Neuronal stem cell (in vitro differentiated cells): Measurements from ENCODE around the gene HSFX4.
"Not testable (repeated sequence)": the region's sequence is repeated elsewhere in the genome, so short reads cannot be mapped to it uniquely, and the experiment has no call there.

Source experiments
- DNase-seq: peaks from one replicate; pipeline ENCODE4 v3.0.0-alpha.2; 2013; ENCODE audit warnings: low spot score
- H2AFZ ChIP-seq: one replicate; pipeline ENCODE4 v1.6.1; 2013; ENCODE audit warnings: mild to moderate bottlenecking, low read length, inconsistent platforms
- H2AK5ac ChIP-seq: 2 replicates; pipeline ENCODE4 v1.6.1; 2013; ENCODE audit warnings: low read depth, mild to moderate bottlenecking, inconsistent platforms, low read length, moderate library complexity, mixed read lengths
- H2BK120ac ChIP-seq: 2 replicates; pipeline ENCODE4 v1.6.1; 2013; ENCODE audit warnings: low read depth, mild to moderate bottlenecking, inconsistent platforms, low read length, moderate library complexity, mixed read lengths
- H2BK12ac ChIP-seq: one replicate; pipeline ENCODE4 v1.6.1; 2013; ENCODE audit warnings: low read length, inconsistent platforms
- H2BK15ac ChIP-seq: 2 replicates; pipeline ENCODE4 v1.6.1; 2013; ENCODE audit warnings: mild to moderate bottlenecking, low read length, inconsistent platforms, mixed read lengths
- H2BK5ac ChIP-seq: one replicate; pipeline ENCODE4 v1.6.1; 2013; ENCODE audit warnings: inconsistent platforms, mild to moderate bottlenecking, low read length, moderate library complexity
- H3K14ac ChIP-seq: one replicate; pipeline ENCODE4 v1.6.1; 2013; ENCODE audit warnings: low read length, inconsistent platforms
- H3K18ac ChIP-seq: 2 replicates; pipeline ENCODE4 v1.6.1; 2013; ENCODE audit warnings: low read length, inconsistent platforms
- H3K23ac ChIP-seq: 2 replicates; pipeline ENCODE4 v1.6.1; 2013; ENCODE audit warnings: low read depth, mild to moderate bottlenecking, mixed read lengths, low read length, inconsistent platforms; ENCODE audit not compliant: poor library complexity
- H3K27ac ChIP-seq: replicated peaks from 3 replicates; pipeline ENCODE4 v1.5.1; 2013; ENCODE audit warnings: low read length, inconsistent platforms
- H3K27me3 ChIP-seq, 3 experiments: 2 replicates each; pipeline ENCODE4 v1.6.1; 2013; ENCODE audit warnings: low read length in 3 of 3, mild to moderate bottlenecking in 2 of 3, inconsistent platforms in 1 of 3, low read depth in 1 of 3, mixed read lengths in 1 of 3, moderate library complexity in 1 of 3; ENCODE audit not compliant: control insufficient read depth in 3 of 3, insufficient read depth in 3 of 3
- H3K36me3 ChIP-seq, 2 donors: replicated peaks in 1 of 2; 2 replicates each; pipeline ENCODE4 v1.6.1; 2013; ENCODE audit warnings: low read length in 2 of 2; ENCODE audit not compliant: control insufficient read depth in 2 of 2, insufficient read depth in 2 of 2
- H3K4ac ChIP-seq: 2 replicates; pipeline ENCODE4 v1.6.1; 2013; ENCODE audit warnings: inconsistent platforms, mild to moderate bottlenecking, low read length, moderate library complexity
- H3K4me1 ChIP-seq, 2 donors: 1 replicate in 1 of 2; 2 replicates in 1 of 2; pipeline ENCODE4 v1.6.1; 2013; ENCODE audit warnings: low read length in 2 of 2, low read depth in 1 of 2; ENCODE audit not compliant: control insufficient read depth in 2 of 2, insufficient read depth in 1 of 2
- H3K4me2 ChIP-seq: one replicate; pipeline ENCODE4 v1.6.1; 2013; ENCODE audit warnings: mild to moderate bottlenecking, low read length, inconsistent platforms; ENCODE audit not compliant: insufficient read depth, poor library complexity, severe bottlenecking
- H3K4me3 ChIP-seq, 2 donors: 2 replicates each; pipeline ENCODE4 v1.5.1; 2013; ENCODE audit warnings: low read length in 2 of 2, mild to moderate bottlenecking in 2 of 2, inconsistent platforms in 1 of 2, moderate library complexity in 1 of 2
- H3K79me1 ChIP-seq: one replicate; pipeline ENCODE4 v1.6.1; 2013; ENCODE audit warnings: low read depth, mild to moderate bottlenecking, inconsistent platforms, low read length, moderate library complexity
- H3K9ac ChIP-seq: one replicate; pipeline ENCODE4 v1.6.1; 2013; ENCODE audit warnings: mild to moderate bottlenecking, low read depth, low read length, inconsistent platforms; ENCODE audit not compliant: poor library complexity
- H3K9me3 ChIP-seq, 2 donors: replicated peaks in 1 of 2; 2 replicates each; pipeline versions ENCODE3 to v1.6.1; 2013; ENCODE audit warnings: low read length in 2 of 2, mild to moderate bottlenecking in 2 of 2, inconsistent platforms in 1 of 2, low read depth in 1 of 2, mixed read lengths in 1 of 2, moderate library complexity in 1 of 2; ENCODE audit not compliant: control insufficient read depth in 2 of 2, insufficient read depth in 1 of 2
- H4K8ac ChIP-seq: one replicate; pipeline ENCODE4 v1.6.1; 2013; ENCODE audit warnings: low read depth, mild to moderate bottlenecking, inconsistent platforms, low read length, moderate library complexity
- H4K91ac ChIP-seq: one replicate; pipeline ENCODE4 v1.6.1; 2013; ENCODE audit warnings: low read length, low read depth, mild to moderate bottlenecking, inconsistent platforms; ENCODE audit not compliant: poor library complexity
- WGBS, 2 donors: extraction: QIAGEN DNeasy Blood & Tissue Kit; methylation state at CpG; one replicate each; pipeline ENCODE4 v1.1.7; 2013; ENCODE audit warnings: missing lambda C conversion rate in 2 of 2, mixed read lengths in 1 of 2; ENCODE audit not compliant: insufficient read length in 2 of 2, insufficient replicate concordance in 1 of 2; ENCODE audit errors: extremely low coverage in 2 of 2; 5-methylcytosine and 5-hydroxymethylcytosine counted together

The HSFX4 gene

GRCh38 chrX:149932150-149932549, 2.8 kb downstream of the HSFX4 start:
- not testable (repeated sequence) for H4K91ac ChIP-seq, H2BK5ac ChIP-seq, H4K8ac ChIP-seq, H3K36me3 ChIP-seq, H3K14ac ChIP-seq, H3K4me1 ChIP-seq, H3K18ac ChIP-seq, H2AK5ac ChIP-seq, H2BK15ac ChIP-seq, H3K23ac ChIP-seq, H3K27ac ChIP-seq, H3K4me2 ChIP-seq, H3K9ac ChIP-seq, H3K4ac ChIP-seq, H2AFZ ChIP-seq, H2BK120ac ChIP-seq, H3K79me1 ChIP-seq, DNase-seq, H3K27me3 ChIP-seq, H3K9me3 ChIP-seq, H2BK12ac ChIP-seq, H3K4me3 ChIP-seq
- WGBS, 2 donors = no CpG with 5 or more reads among the region's 2 CpGs

- not testable (repeated sequence) for H4K91ac ChIP-seq, H3K14ac ChIP-seq, H3K4me3 ChIP-seq, H2BK15ac ChIP-seq, H3K4me1 ChIP-seq, H2AK5ac ChIP-seq, H3K18ac ChIP-seq, H2BK5ac ChIP-seq, H3K4ac ChIP-seq, H3K27me3 ChIP-seq, DNase-seq, H3K4me2 ChIP-seq, H3K9ac ChIP-seq, H3K36me3 ChIP-seq, H2BK12ac ChIP-seq, H2BK120ac ChIP-seq, H3K27ac ChIP-seq, H4K8ac ChIP-seq, H3K79me1 ChIP-seq, H2AFZ ChIP-seq, H3K23ac ChIP-seq, H3K9me3 ChIP-seq
- no CpG with 5 or more reads among the region's 5 CpGs for WGBS, 2 donors
Observed at GRCh38 chrX:149932970-149933369, 3.6 kb downstream of the HSFX4 start.

DNA sequence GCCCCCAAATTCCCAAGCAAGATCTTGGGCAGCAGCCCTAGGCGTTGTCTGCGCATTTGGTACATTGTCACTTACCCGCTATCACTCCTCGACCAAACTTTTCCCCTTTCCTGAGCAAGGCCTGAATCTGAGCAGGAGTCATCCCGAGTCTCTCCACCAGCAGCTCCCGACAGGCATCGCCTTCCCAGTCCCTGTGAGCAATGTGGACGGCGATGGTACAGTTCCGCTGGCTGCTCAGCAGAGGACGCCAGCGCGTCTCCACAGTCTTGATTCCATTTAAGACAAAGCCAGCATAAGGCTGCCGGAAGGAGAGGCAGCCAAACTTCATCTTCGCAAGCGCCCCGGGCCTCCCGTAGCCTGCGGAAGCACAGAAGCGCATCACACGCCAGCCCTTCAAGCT, 4.2 kb downstream of the HSFX4 start:
- not testable (repeated sequence) for H3K18ac ChIP-seq, H2BK120ac ChIP-seq, H3K4me3 ChIP-seq, H3K9me3 ChIP-seq, H2BK12ac ChIP-seq, H3K9ac ChIP-seq, H4K8ac ChIP-seq, DNase-seq, H3K14ac ChIP-seq, H3K4me2 ChIP-seq, H3K23ac ChIP-seq, H3K4ac ChIP-seq, H4K91ac ChIP-seq, H3K36me3 ChIP-seq, H3K79me1 ChIP-seq, H2AFZ ChIP-seq, H2BK5ac ChIP-seq, H2AK5ac ChIP-seq, H2BK15ac ChIP-seq, H3K27me3 ChIP-seq, H3K27ac ChIP-seq, H3K4me1 ChIP-seq
- WGBS, 2 donors = no CpG with 5 or more reads among the region's 21 CpGs

GRCh38 chrX:149937328-149937727, 8.0 kb downstream of the HSFX4 start:
- DNase-seq, H2AFZ ChIP-seq, H3K27me3 ChIP-seq, H3K27ac ChIP-seq, H2BK5ac ChIP-seq, H3K4ac ChIP-seq, H3K18ac ChIP-seq, H2BK12ac ChIP-seq, H4K8ac ChIP-seq, H2BK15ac ChIP-seq, H3K79me1 ChIP-seq, H3K23ac ChIP-seq, H3K36me3 ChIP-seq, H2BK120ac ChIP-seq, H3K4me1 ChIP-seq, H2AK5ac ChIP-seq, H4K91ac ChIP-seq, H3K14ac ChIP-seq, H3K9me3 ChIP-seq: not testable (repeated sequence)
- H3K4me2 ChIP-seq = peak overlapping the region; percentile 80
- H3K9ac ChIP-seq = peak overlapping the region; percentile 95
- no CpG with 5 or more reads among the region's 5 CpGs for WGBS, 2 donors
- peak overlapping the region; percentile 81 to 96 for H3K4me3 ChIP-seq
